PC-3 (cell line): ENCODE measurements around the gene MCTP2. TPM values are rescaled to one million over a fixed set of nuclear protein-coding genes. Genes with fewer than 3 reads are reported as not detected.

Source experiments
- ATAC-seq: fragments of 200-7000 bp; cut with Tn5 transposase; 2 replicates; pipeline ENCODE4 v1.9.1; 2020; ENCODE audit warnings: mild to moderate bottlenecking, moderate library complexity
- BruUV-seq: library from RNA; stranded (reverse); fragments of 400-500 nt; replicated peaks from 2 replicates; lab custom pipeline; 2021; lab: Mats Ljungman, UMichigan
- CTCF ChIA-PET: fragments of 300-600 bp; sonication (Branson Sonifier 250); formaldehyde crosslinking; loops from one replicate; lab custom pipeline; 2022; ENCODE audit warnings: antibody characterized with exemption; lab: Charles Lee
- POLR2A ChIA-PET: fragments of 300-600 bp; sonication (Branson Sonifier 250); formaldehyde crosslinking; loops from one replicate; lab custom pipeline; 2022; ENCODE audit warnings: antibody characterized with exemption; ENCODE audit not compliant: unreplicated experiment; lab: Charles Lee
- DNase-seq: peaks from one replicate; pipeline ENCODE4 v3.0.0-alpha.2; 2015
- H2AFZ ChIP-seq: fragments of 300-600 bp; sonication (generic); 2 replicates; pipeline ENCODE4 v1.6.0; 2016; ENCODE audit warnings: antibody characterized with exemption, low read length
- H3F3A ChIP-seq: fragments of 300-600 bp; sonication (generic); one replicate; pipeline ENCODE4 v1.6.0; 2017; ENCODE audit warnings: antibody characterized with exemption, low read length, control low read depth, mild to moderate bottlenecking; ENCODE audit not compliant: unreplicated experiment
- H3K27ac ChIP-seq: fragments of 300-600 bp; sonication (generic); 2 replicates; pipeline ENCODE4 v1.5.1; 2016; ENCODE audit warnings: mild to moderate bottlenecking, low read length
- H3K27me3 ChIP-seq: fragments of 300-600 bp; sonication (generic); 2 replicates; pipeline ENCODE4 v1.6.1; 2016; ENCODE audit warnings: low read length, mixed read lengths
- H3K36me3 ChIP-seq: fragments of 300-600 bp; sonication (generic); 2 replicates; pipeline ENCODE4 v1.6.1; 2016; ENCODE audit warnings: low read depth, mixed run types, low read length, mixed read lengths
- H3K4me1 ChIP-seq: fragments of 300-600 bp; sonication (generic); 2 replicates; pipeline ENCODE4 v1.5.1; 2016; ENCODE audit warnings: low read length; ENCODE audit not compliant: insufficient read depth
- H3K4me2 ChIP-seq: fragments of 300-600 bp; sonication (generic); 2 replicates; pipeline ENCODE4 v1.6.0; 2016; ENCODE audit warnings: low read length
- H3K4me3 ChIP-seq: fragments of 300-600 bp; sonication (generic); 2 replicates; pipeline ENCODE4 v1.5.1; 2016; ENCODE audit warnings: mild to moderate bottlenecking, low read length, mixed read lengths
- H3K79me2 ChIP-seq: fragments of 300-600 bp; sonication (generic); 2 replicates; pipeline ENCODE4 v1.6.1; 2017; ENCODE audit warnings: low read length, mixed read lengths
- H3K9ac ChIP-seq: fragments of 300-600 bp; sonication (generic); 2 replicates; pipeline ENCODE4 v1.6.0; 2016; ENCODE audit warnings: mild to moderate bottlenecking, low read length
- H3K9me2 ChIP-seq: fragments of 300-600 bp; sonication (generic); replicated peaks from 2 replicates; pipeline ENCODE4 v1.6.1; 2016; ENCODE audit warnings: mixed run types, low read length, mixed read lengths
- H3K9me3 ChIP-seq: fragments of 300-600 bp; sonication (generic); 2 replicates; pipeline ENCODE4 v1.6.1; 2016; ENCODE audit warnings: low read length, mixed read lengths
- H4K20me1 ChIP-seq: fragments of 300-600 bp; sonication (generic); 2 replicates; pipeline ENCODE4 v1.6.1; 2016; ENCODE audit warnings: low read length, mixed read lengths
- CTCF ChIP-seq: fragments of 300-600 bp; sonication (generic); conservative IDR thresholded peaks from 2 replicates; pipeline ENCODE4 v1.5.1; 2017; ENCODE audit warnings: antibody characterized with exemption, low read depth, mild to moderate bottlenecking, low read length
- EZH2 ChIP-seq: fragments of 300-600 bp; sonication (generic); IDR thresholded peaks from one replicate; pipeline ENCODE4 v1.6.1; 2017; ENCODE audit warnings: antibody characterized with exemption, mild to moderate bottlenecking, low read length; ENCODE audit not compliant: unreplicated experiment
- EZH2phosphoT487 ChIP-seq: fragments of 300-600 bp; sonication (generic); IDR thresholded peaks from 2 replicates; pipeline ENCODE4 v1.6.1; 2018; ENCODE audit warnings: mild to moderate bottlenecking, antibody characterized with exemption, low read length, borderline replicate concordance
- intact Hi-C: fragments of 100-400 bp; cut with micrococcal nuclease; formaldehyde crosslinking; loops from 2 replicates; pipeline ENCODE4 v1.9.0; 2023
- total RNA-seq: library from RNA; depleted of rRNA; stranded (reverse); fragments of >200 nt; gene quantifications from 2 replicates; pipeline ENCODE4 v1.2.3, GENCODE V29; 2014

The MCTP2 gene
- total RNA-seq, 1 experiment from 2014 or later = 6.2 TPM

- no peaks in the 10 kb centered on the region for H3F3A ChIP-seq
- intact Hi-C loops = no loop called here
- ATAC-seq (no peak), DNase-seq (no peak)
- no peaks in the 10 kb centered on the region for H3K27me3 ChIP-seq
- H3K27ac ChIP-seq = no peak overlapping the region
- no peaks in the 10 kb centered on the region for H3K4me1 ChIP-seq
- H3K36me3 ChIP-seq = no peaks in the 10 kb centered on the region
- TF ChIP-seq CTCF (no peak), EZH2phosphoT487 (no peak)
- no peak overlapping the region for H3K4me3 ChIP-seq
- H3K9ac ChIP-seq = no peak overlapping the region
- H3K4me2 ChIP-seq = no peak overlapping the region
- POLR2A ChIA-PET = no interaction called here
- H3K79me2 ChIP-seq = no peaks in the 10 kb centered on the region
- no peaks in the 10 kb centered on the region for H4K20me1 ChIP-seq
- no peak overlapping the region for H2AFZ ChIP-seq
- H3K9me2 ChIP-seq = no peaks in the 10 kb centered on the region
- no peaks in the 10 kb centered on the region for H3K9me3 ChIP-seq
- BruUV-seq = no TSS peak
- CTCF ChIA-PET = no interaction called here
Observed at GRCh38 chr15:94370936-94371285, 139.6 kb downstream of the MCTP2 start.

- H3K9ac ChIP-seq = no peak overlapping the region
- H3F3A ChIP-seq = no peaks in the 10 kb centered on the region
- ATAC-seq (no peak), DNase-seq (no peak)
- BruUV-seq = no TSS peak
- H4K20me1 ChIP-seq = no peaks in the 10 kb centered on the region
- H3K4me2 ChIP-seq = no peak overlapping the region
- H3K27ac ChIP-seq = no peak overlapping the region
- no peaks in the 10 kb centered on the region for H3K36me3 ChIP-seq
- no peaks in the 10 kb centered on the region for H3K9me3 ChIP-seq
- TF ChIP-seq EZH2 = no peak
- TF ChIP-seq CTCF = no peak
- no peak for TF ChIP-seq EZH2phosphoT487
- CTCF ChIA-PET = no interaction called here
- no peaks in the 10 kb centered on the region for H3K27me3 ChIP-seq
- no peak overlapping the region for H3K4me3 ChIP-seq
- intact Hi-C loops = no loop called here
- no peaks in the 10 kb centered on the region for H3K79me2 ChIP-seq
- no peaks in the 10 kb centered on the region for H3K9me2 ChIP-seq
- POLR2A ChIA-PET = no interaction called here
- H3K4me1 ChIP-seq = no peaks in the 10 kb centered on the region
- H2AFZ ChIP-seq = no peak overlapping the region
Observed at GRCh38 chr15:94372821-94373220, 141.5 kb downstream of the MCTP2 start.

GRCh38 chr15:94375997-94376396 is 144.6 kb downstream of the MCTP2 start:
- H3K4me3 ChIP-seq = no peak overlapping the region
- no TSS peak for BruUV-seq
- H3K27ac ChIP-seq = no peak overlapping the region
- H3K9me2 ChIP-seq = no peaks in the 10 kb centered on the region
- H3K4me2 ChIP-seq = no peak overlapping the region
- CTCF ChIA-PET = no interaction called here
- no peaks in the 10 kb centered on the region for H3K36me3 ChIP-seq
- H2AFZ ChIP-seq = no peak overlapping the region
- POLR2A ChIA-PET = no interaction called here
- ATAC-seq (no peak), DNase-seq (no peak)
- no peaks in the 10 kb centered on the region for H3K4me1 ChIP-seq
- no peak overlapping the region for H3K9ac ChIP-seq
- intact Hi-C loops = no loop called here
- no peaks in the 10 kb centered on the region for H3K9me3 ChIP-seq
- H3K79me2 ChIP-seq = no peaks in the 10 kb centered on the region
- H4K20me1 ChIP-seq = no peaks in the 10 kb centered on the region
- no peak for TF ChIP-seq EZH2
- TF ChIP-seq EZH2phosphoT487 = no peak
- no peak for TF ChIP-seq CTCF
- no peaks in the 10 kb centered on the region for H3K27me3 ChIP-seq
- no peaks in the 10 kb centered on the region for H3F3A ChIP-seq
